Mesothelial cell of epicardium (in vitro differentiated cells): ENCODE measurements around the gene CNTN4. TPM values are rescaled to one million over a fixed set of nuclear protein-coding genes. Genes with fewer than 3 reads are reported as not detected.

Source experiments
- DNase-seq, 2 experiments: peaks; one replicate each; pipeline ENCODE4 v3.0.0; 2021; ENCODE audit warnings: low spot score in 2 of 2; ENCODE audit not compliant: unreplicated experiment in 2 of 2
- H3K27ac Mint-ChIP-seq: 2 replicates; pipeline ENCODE4 v1.8.0; 2021; ENCODE audit warnings: mixed read lengths
- H3K27me3 Mint-ChIP-seq: 2 replicates; pipeline ENCODE4 v1.8.0; 2021; ENCODE audit warnings: low read depth, mixed read lengths
- H3K36me3 Mint-ChIP-seq: 2 replicates; pipeline ENCODE4 v1.8.0; 2021; ENCODE audit warnings: mixed read lengths
- H3K4me1 Mint-ChIP-seq: 2 replicates; pipeline ENCODE4 v1.8.0; 2021; ENCODE audit warnings: mixed read lengths
- H3K4me3 Mint-ChIP-seq: 2 replicates; pipeline ENCODE4 v1.8.0; 2021; ENCODE audit warnings: mild to moderate bottlenecking, moderate library complexity, mixed read lengths
- H3K9me3 Mint-ChIP-seq: 2 replicates; pipeline ENCODE4 v1.8.0; 2021; ENCODE audit warnings: mixed read lengths
- total RNA-seq: library from RNA; stranded (reverse); gene quantifications from 3 replicates; pipeline ENCODE4 v1.2.1, GENCODE V29; 2021
- TF ChIP-seq, protein P1 (sequence below): fragments of 200-600 bp; sonication (generic); IDR thresholded peaks from one replicate; pipeline ENCODE4 v1.5.0; 2021; ENCODE audit warnings: antibody characterized with exemption; ENCODE audit not compliant: unreplicated experiment

Gene CNTN4
- total RNA-seq, 1 donor from 2014 or later, result 68.9 TPM

DNA sequence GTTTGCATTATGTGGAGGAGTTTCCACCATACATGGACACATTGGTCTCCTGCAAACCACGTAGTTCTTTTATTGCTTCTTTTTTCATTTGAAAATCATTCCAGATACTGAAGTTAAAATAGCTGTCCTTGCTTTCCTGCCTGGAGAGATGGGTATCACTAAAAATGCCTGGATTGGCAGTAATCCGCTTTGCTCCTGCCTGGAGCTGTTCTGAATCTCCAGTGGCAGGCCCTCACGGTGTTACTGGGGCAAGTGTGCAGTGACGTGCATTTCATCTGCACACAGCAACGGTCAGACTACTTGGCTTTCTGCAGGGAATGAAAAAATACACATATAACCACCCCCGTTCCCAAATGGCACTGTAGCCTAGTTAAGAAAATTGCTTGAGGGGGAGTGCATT is 738.6 kb downstream of the CNTN4 start:
- Mint-ChIP-seq H3K27ac (no peak overlapping the region), H3K36me3 (no peaks in the 10 kb centered on the region)

GRCh38 chr3:2837910-2838309 is 739.2 kb downstream of the CNTN4 start:
- peaks cover 19% of the 10 kb centered on the region for H3K4me1 Mint-ChIP-seq
- TF ChIP-seq, protein P1, sequence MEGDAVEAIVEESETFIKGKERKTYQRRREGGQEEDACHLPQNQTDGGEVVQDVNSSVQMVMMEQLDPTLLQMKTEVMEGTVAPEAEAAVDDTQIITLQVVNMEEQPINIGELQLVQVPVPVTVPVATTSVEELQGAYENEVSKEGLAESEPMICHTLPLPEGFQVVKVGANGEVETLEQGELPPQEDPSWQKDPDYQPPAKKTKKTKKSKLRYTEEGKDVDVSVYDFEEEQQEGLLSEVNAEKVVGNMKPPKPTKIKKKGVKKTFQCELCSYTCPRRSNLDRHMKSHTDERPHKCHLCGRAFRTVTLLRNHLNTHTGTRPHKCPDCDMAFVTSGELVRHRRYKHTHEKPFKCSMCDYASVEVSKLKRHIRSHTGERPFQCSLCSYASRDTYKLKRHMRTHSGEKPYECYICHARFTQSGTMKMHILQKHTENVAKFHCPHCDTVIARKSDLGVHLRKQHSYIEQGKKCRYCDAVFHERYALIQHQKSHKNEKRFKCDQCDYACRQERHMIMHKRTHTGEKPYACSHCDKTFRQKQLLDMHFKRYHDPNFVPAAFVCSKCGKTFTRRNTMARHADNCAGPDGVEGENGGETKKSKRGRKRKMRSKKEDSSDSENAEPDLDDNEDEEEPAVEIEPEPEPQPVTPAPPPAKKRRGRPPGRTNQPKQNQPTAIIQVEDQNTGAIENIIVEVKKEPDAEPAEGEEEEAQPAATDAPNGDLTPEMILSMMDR, result no peak
- H3K27ac Mint-ChIP-seq, result no peak overlapping the region
- H3K36me3 Mint-ChIP-seq, result no peaks in the 10 kb centered on the region
- H3K9me3 Mint-ChIP-seq, result peaks cover 1% of the 10 kb centered on the region
- no peak for DNase-seq
- no peaks in the 10 kb centered on the region for H3K27me3 Mint-ChIP-seq
- H3K4me3 Mint-ChIP-seq, result no peak overlapping the region

More for the DNA sequence above, 738.6 kb downstream of the CNTN4 start:
- Mint-ChIP-seq H3K27me3 (no peaks in the 10 kb centered on the region), H3K9me3 (no peaks in the 10 kb centered on the region), H3K4me3 (no peak overlapping the region), H3K4me1 (peaks cover 19% of the 10 kb centered on the region)
- DNase-seq, result no peak
- TF ChIP-seq, protein P1, result no peak

DNA sequence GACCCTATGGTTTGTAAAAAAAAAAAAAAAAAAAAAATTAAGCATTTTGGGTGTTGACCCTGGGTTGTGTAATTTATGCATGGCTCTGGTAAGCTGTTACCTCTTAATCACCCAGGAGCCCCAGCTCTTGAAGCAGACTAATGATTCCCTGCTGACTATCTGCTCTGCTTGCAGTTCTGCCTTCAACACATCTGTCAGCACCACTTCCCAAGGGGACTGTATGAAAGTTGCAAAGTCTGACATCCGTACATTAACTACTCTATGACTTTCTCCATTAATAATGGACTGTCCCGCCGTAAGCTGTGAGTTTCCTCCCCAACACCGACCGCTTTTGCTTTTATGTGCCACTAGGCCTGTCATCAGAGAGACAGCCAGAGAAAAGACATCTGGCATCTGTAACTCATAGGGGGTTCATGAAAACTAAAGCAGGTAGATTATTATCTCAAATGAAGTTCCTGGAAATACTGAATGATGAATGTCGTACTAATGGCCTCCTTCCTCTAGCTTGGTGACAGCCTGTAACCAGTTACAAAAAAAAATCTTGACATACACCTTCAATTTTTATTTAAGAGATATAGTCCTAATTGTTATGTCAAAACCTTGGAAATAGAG is 740.0 kb downstream of the CNTN4 start:
- DNase-seq, result no peak
- Mint-ChIP-seq H3K9me3 (peaks cover 6% of the 10 kb centered on the region), H3K4me3 (no peak overlapping the region), H3K27me3 (no peaks in the 10 kb centered on the region), H3K4me1 (peaks cover 19% of the 10 kb centered on the region), H3K27ac (peak overlapping the region; percentile 76), H3K36me3 (no peaks in the 10 kb centered on the region)
- TF ChIP-seq, protein P1, result no peak

- no peak for DNase-seq
- Mint-ChIP-seq H3K27me3 (no peaks in the 10 kb centered on the region), H3K4me1 (peaks cover 19% of the 10 kb centered on the region), H3K36me3 (no peaks in the 10 kb centered on the region), H3K9me3 (peaks cover 6% of the 10 kb centered on the region), H3K27ac (no peak overlapping the region), H3K4me3 (no peak overlapping the region)
- TF ChIP-seq, protein P1, result no peak
These were observed 741.2 kb downstream of the CNTN4 start for GRCh38 chr3:2839876-2840275.

GRCh38 chr3:2847062-2847841 is 748.6 kb downstream of the CNTN4 start:
- H3K27me3 Mint-ChIP-seq, result no peaks in the 10 kb centered on the region
- H3K9me3 Mint-ChIP-seq, result peaks cover 12% of the 10 kb centered on the region
- no peak overlapping the region for H3K4me3 Mint-ChIP-seq
- H3K36me3 Mint-ChIP-seq, result no peaks in the 10 kb centered on the region
- H3K4me1 Mint-ChIP-seq, result no peaks in the 10 kb centered on the region
- no peak overlapping the region for H3K27ac Mint-ChIP-seq
- DNase-seq, result no peak
- TF ChIP-seq, protein P1, result no peak
